Astrocyte (in vitro differentiated cells and primary cell): ENCODE results near the gene ACTL8. TPM values are rescaled to one million over a fixed set of nuclear protein-coding genes. Genes with fewer than 3 reads are reported as not detected.

ENCODE experiments used
- DNase-seq: peaks from one replicate; pipeline ENCODE4 v3.0.0-alpha.2; 2010; ENCODE audit warnings: low read depth
- FAIRE-seq: peaks from 2 replicates; lab custom pipeline; 2011; peaks lifted over from hg19 to GRCh38; lab: Jason Lieb, UNC
- H2AFZ ChIP-seq: 2 replicates; pipeline ENCODE4 v1.6.0; 2012; ENCODE audit warnings: low read depth, low read length, inconsistent platforms
- H3K27ac ChIP-seq: 2 replicates; pipeline ENCODE4 v1.5.1; 2011; ENCODE audit warnings: low read depth, low read length, inconsistent platforms
- H3K27me3 ChIP-seq: 2 replicates; pipeline ENCODE4 v1.6.0; 2011; ENCODE audit warnings: low read length, inconsistent platforms; ENCODE audit not compliant: insufficient read depth
- H3K36me3 ChIP-seq: 2 replicates; pipeline ENCODE4 v1.5.1; 2011; ENCODE audit warnings: low read length, inconsistent platforms; ENCODE audit not compliant: insufficient read depth
- H3K4me1 ChIP-seq: 2 replicates; pipeline ENCODE4 v1.5.1; 2011; ENCODE audit warnings: low read length, inconsistent platforms; ENCODE audit not compliant: insufficient read depth
- H3K4me2 ChIP-seq: 2 replicates; pipeline ENCODE4 v1.6.0; 2012; ENCODE audit warnings: low read length, inconsistent platforms
- H3K4me3 ChIP-seq: 2 replicates; pipeline ENCODE4 v1.5.1; 2011; ENCODE audit warnings: low read depth, mild to moderate bottlenecking, low read length, inconsistent platforms; ENCODE audit not compliant: insufficient read depth
- H3K79me2 ChIP-seq: 2 replicates; pipeline ENCODE4 v1.6.0; 2012; ENCODE audit warnings: mild to moderate bottlenecking, low read length, inconsistent platforms; ENCODE audit not compliant: insufficient read depth
- H3K9ac ChIP-seq: 2 replicates; pipeline ENCODE4 v1.6.0; 2012; ENCODE audit warnings: mild to moderate bottlenecking, low read length, inconsistent platforms
- H3K9me3 ChIP-seq: 2 replicates; pipeline ENCODE4 v1.5.1; 2012; ENCODE audit warnings: low read depth, mild to moderate bottlenecking, low read length, inconsistent platforms; ENCODE audit not compliant: insufficient read depth
- H4K20me1 ChIP-seq: 2 replicates; pipeline ENCODE4 v1.6.0; 2012; ENCODE audit warnings: low read length, inconsistent platforms; ENCODE audit not compliant: insufficient read depth
- H3K27ac Mint-ChIP-seq: one replicate; pipeline ENCODE4 v1.8.0; 2021; ENCODE audit warnings: mild to moderate bottlenecking, mixed read lengths; ENCODE audit not compliant: unreplicated experiment
- H3K27me3 Mint-ChIP-seq: one replicate; pipeline ENCODE4 v1.8.0; 2021; ENCODE audit warnings: low read depth, mixed read lengths; ENCODE audit not compliant: unreplicated experiment
- H3K36me3 Mint-ChIP-seq: one replicate; pipeline ENCODE4 v1.8.0; 2021; ENCODE audit warnings: low read depth, mixed read lengths; ENCODE audit not compliant: unreplicated experiment
- H3K4me1 Mint-ChIP-seq: one replicate; pipeline ENCODE4 v1.8.0; 2021; ENCODE audit warnings: low read depth, mixed read lengths; ENCODE audit not compliant: unreplicated experiment
- H3K4me3 Mint-ChIP-seq: one replicate; pipeline ENCODE4 v1.8.0; 2021; ENCODE audit warnings: mild to moderate bottlenecking, moderate library complexity, mixed read lengths; ENCODE audit not compliant: unreplicated experiment
- H3K9me3 Mint-ChIP-seq: one replicate; pipeline ENCODE4 v1.8.0; 2021; ENCODE audit warnings: mild to moderate bottlenecking, mixed read lengths; ENCODE audit not compliant: unreplicated experiment
- EZH2 ChIP-seq: IDR thresholded peaks from 2 replicates; pipeline ENCODE4 v1.6.1; 2012; ENCODE audit warnings: mild to moderate bottlenecking, low read length, inconsistent platforms; ENCODE audit not compliant: insufficient read depth
- total RNA-seq: library from RNA; stranded (reverse); gene quantifications from 2 replicates; pipeline ENCODE4 v1.2.1, GENCODE V29; 2021
- TF ChIP-seq, protein P1 (sequence below): IDR thresholded peaks from 2 replicates; pipeline ENCODE4 v1.5.1; 2011; ENCODE audit warnings: low read depth, mild to moderate bottlenecking, inconsistent platforms, low read length, moderate library complexity; ENCODE audit not compliant: insufficient read depth

The ACTL8 gene
- total RNA-seq, 1 donor from 2014 or later: 2.0 TPM

- Histone ChIP-seq H3K27ac (no peak overlapping the region), H3K4me3 (no peak overlapping the region), H3K4me2 (no peak overlapping the region), H3K27me3 (peaks cover 3% of the 10 kb centered on the region), H3K79me2 (no peaks in the 10 kb centered on the region), H3K9ac (no peak overlapping the region), H2AFZ (no peak overlapping the region), H3K36me3 (no peaks in the 10 kb centered on the region), H3K4me1 (no peaks in the 10 kb centered on the region), H3K9me3 (no peaks in the 10 kb centered on the region), H4K20me1 (no peaks in the 10 kb centered on the region)
- Mint-ChIP-seq H3K36me3 (no peaks in the 10 kb centered on the region), H3K9me3 (peaks cover 1% of the 10 kb centered on the region), H3K27me3 (peaks cover 46% of the 10 kb centered on the region), H3K4me3 (no peak overlapping the region), H3K27ac (no peak overlapping the region), H3K4me1 (no peaks in the 10 kb centered on the region)
- DNase-seq (no peak), FAIRE-seq (no peak)
- no peak for TF ChIP-seq EZH2
- TF ChIP-seq, protein P1, sequence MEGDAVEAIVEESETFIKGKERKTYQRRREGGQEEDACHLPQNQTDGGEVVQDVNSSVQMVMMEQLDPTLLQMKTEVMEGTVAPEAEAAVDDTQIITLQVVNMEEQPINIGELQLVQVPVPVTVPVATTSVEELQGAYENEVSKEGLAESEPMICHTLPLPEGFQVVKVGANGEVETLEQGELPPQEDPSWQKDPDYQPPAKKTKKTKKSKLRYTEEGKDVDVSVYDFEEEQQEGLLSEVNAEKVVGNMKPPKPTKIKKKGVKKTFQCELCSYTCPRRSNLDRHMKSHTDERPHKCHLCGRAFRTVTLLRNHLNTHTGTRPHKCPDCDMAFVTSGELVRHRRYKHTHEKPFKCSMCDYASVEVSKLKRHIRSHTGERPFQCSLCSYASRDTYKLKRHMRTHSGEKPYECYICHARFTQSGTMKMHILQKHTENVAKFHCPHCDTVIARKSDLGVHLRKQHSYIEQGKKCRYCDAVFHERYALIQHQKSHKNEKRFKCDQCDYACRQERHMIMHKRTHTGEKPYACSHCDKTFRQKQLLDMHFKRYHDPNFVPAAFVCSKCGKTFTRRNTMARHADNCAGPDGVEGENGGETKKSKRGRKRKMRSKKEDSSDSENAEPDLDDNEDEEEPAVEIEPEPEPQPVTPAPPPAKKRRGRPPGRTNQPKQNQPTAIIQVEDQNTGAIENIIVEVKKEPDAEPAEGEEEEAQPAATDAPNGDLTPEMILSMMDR: no peak
These were observed 91.2 kb downstream of the ACTL8 start for GRCh38 chr1:17846341-17846740.

DNA sequence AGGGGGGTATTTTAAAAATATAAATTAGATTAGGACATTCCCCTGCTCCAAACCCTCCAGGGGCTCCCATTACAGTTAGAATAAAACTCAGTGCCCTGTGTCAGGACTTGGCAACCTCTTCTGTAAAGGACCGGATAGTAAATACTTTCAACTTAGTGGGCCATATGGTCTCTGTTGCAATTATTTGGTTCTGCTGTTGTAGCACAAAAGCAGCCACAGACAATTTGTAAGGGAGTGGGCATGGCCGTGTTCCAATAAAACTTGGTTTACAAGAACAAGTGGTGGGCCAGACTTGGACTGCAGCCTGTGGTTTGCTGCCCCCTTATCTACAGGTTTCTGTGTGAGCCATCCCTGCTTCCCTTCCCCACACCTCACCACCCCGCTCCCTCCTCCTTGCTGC lies 92.0 kb downstream of the ACTL8 start:
- DNase-seq (no peak), FAIRE-seq (no peak)
- Mint-ChIP-seq H3K4me3 (no peak overlapping the region), H3K27me3 (peaks cover 44% of the 10 kb centered on the region), H3K4me1 (no peaks in the 10 kb centered on the region), H3K27ac (no peak overlapping the region), H3K36me3 (no peaks in the 10 kb centered on the region), H3K9me3 (peaks cover 1% of the 10 kb centered on the region)
- no peaks in the 10 kb centered on the region for H4K20me1 ChIP-seq
- no peak overlapping the region for H2AFZ ChIP-seq
- H3K4me2 ChIP-seq: no peak overlapping the region
- no peak overlapping the region for H3K27ac ChIP-seq
- no peaks in the 10 kb centered on the region for H3K36me3 ChIP-seq
- H3K27me3 ChIP-seq: peaks cover 3% of the 10 kb centered on the region
- no peaks in the 10 kb centered on the region for H3K9me3 ChIP-seq
- no peak overlapping the region for H3K4me3 ChIP-seq
- H3K4me1 ChIP-seq: no peaks in the 10 kb centered on the region
- no peaks in the 10 kb centered on the region for H3K79me2 ChIP-seq
- no peak for TF ChIP-seq EZH2
- TF ChIP-seq, protein P1: no peak
- no peak overlapping the region for H3K9ac ChIP-seq

- FAIRE-seq (no peak), DNase-seq (no peak)
- Histone ChIP-seq H3K27me3 (peaks cover 3% of the 10 kb centered on the region), H3K4me3 (no peak overlapping the region), H4K20me1 (no peaks in the 10 kb centered on the region), H3K4me1 (no peaks in the 10 kb centered on the region), H3K9me3 (no peaks in the 10 kb centered on the region), H3K36me3 (no peaks in the 10 kb centered on the region), H3K9ac (no peak overlapping the region), H3K4me2 (no peak overlapping the region), H2AFZ (no peak overlapping the region), H3K79me2 (no peaks in the 10 kb centered on the region), H3K27ac (no peak overlapping the region)
- Mint-ChIP-seq H3K36me3 (no peaks in the 10 kb centered on the region), H3K9me3 (peaks cover 1% of the 10 kb centered on the region), H3K4me1 (no peaks in the 10 kb centered on the region), H3K27ac (no peak overlapping the region), H3K4me3 (no peak overlapping the region), H3K27me3 (peaks cover 46% of the 10 kb centered on the region)
- TF ChIP-seq, protein P1: peak; percentile 8
- TF ChIP-seq EZH2: no peak
These were observed 94.1 kb downstream of the ACTL8 start for GRCh38 chr1:17849216-17849615.
